ENCODE measurements around the gene CRACR2A. TPM values are rescaled to one million over a fixed set of nuclear protein-coding genes. Genes with fewer than 3 reads are reported as not detected.

CRACR2A gene
- total RNA-seq, 1 experiment from 2014 or later, result 0.92 TPM

DNA sequence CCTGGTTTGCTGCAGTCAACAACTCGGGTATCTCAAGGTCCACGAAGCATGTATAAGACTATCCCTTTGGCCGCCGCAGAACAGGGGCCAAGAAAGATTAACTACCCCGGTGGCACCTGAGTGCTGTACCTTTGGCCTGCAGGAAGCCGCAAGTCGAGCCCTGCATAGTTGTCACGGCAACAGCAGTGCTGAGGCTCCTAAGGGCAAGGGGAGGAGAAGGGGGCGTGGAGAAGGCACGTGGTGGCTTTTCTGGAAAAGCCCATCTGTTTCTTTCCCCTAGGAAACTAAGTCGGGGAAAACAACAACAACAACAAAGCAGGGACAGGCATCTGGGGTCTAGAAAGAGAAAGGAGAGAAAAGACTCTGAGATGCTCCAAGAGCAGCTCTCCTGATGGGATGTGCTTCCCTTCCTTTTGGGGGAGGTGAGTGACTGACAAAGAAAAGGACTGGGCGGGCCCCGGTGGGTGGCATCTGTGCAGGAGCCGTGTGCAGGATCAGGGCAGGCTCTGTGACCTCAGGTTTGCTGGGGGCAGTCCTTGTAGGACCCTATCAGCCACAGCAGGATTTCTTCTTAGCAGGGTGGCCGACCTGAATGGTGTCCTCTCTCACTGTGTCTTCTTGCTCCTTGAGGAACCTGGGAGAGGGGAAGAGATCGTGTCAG, 138.0 kb downstream of the CRACR2A start:
- in situ Hi-C loops (cut with HindIII; ENCODE audit: low pct_unique_long_range_greater_than_20kb, low sequenced_read_pairs) (no loop called here), intact Hi-C loops (cut with micrococcal nuclease; ENCODE audit: unreplicated experiment) (no loop called here)
- Histone ChIP-seq H3K27me3 (ENCODE audit: control insufficient read depth, insufficient read depth, low read length) (no peaks in the 10 kb centered on the region), H3K9me3 (ENCODE audit: control insufficient read depth, insufficient read depth, low read depth, low read length) (no peaks in the 10 kb centered on the region), H3K27ac (ENCODE audit: low read length) (no peak overlapping the region), H3K36me3 (ENCODE audit: control insufficient read depth, insufficient read depth, low read length) (no peaks in the 10 kb centered on the region), H3K4me1 (ENCODE audit: control insufficient read depth, insufficient read depth, low read length) (no peaks in the 10 kb centered on the region), H3K4me3 (ENCODE audit: low read depth in 2 of 2, low read length in 2 of 2) (no peak overlapping the region)
- DNase-seq (ENCODE audit: low read depth, low spot score) (no peak), ATAC-seq (no peak)
- ChIA-PET POLR2A (no interaction called here), CTCF (no interaction called here)
- TF ChIP-seq TCF7L2 (IDR thresholded peaks at IDR 0.05; ENCODE audit: low read depth, low read length) (no peak), SIN3A (IDR thresholded peaks at IDR 0.05; ENCODE audit: borderline replicate concordance, insufficient read depth, low read depth, low read length) (no peak), POLR2AphosphoS5 (IDR thresholded peaks at IDR 0.05; ENCODE audit: low read depth, low read length) (no peak)
- TF ChIP-seq, protein P1, sequence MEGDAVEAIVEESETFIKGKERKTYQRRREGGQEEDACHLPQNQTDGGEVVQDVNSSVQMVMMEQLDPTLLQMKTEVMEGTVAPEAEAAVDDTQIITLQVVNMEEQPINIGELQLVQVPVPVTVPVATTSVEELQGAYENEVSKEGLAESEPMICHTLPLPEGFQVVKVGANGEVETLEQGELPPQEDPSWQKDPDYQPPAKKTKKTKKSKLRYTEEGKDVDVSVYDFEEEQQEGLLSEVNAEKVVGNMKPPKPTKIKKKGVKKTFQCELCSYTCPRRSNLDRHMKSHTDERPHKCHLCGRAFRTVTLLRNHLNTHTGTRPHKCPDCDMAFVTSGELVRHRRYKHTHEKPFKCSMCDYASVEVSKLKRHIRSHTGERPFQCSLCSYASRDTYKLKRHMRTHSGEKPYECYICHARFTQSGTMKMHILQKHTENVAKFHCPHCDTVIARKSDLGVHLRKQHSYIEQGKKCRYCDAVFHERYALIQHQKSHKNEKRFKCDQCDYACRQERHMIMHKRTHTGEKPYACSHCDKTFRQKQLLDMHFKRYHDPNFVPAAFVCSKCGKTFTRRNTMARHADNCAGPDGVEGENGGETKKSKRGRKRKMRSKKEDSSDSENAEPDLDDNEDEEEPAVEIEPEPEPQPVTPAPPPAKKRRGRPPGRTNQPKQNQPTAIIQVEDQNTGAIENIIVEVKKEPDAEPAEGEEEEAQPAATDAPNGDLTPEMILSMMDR (IDR thresholded peaks at IDR 0.05), result no peak
- TF ChIP-seq, protein P2, sequence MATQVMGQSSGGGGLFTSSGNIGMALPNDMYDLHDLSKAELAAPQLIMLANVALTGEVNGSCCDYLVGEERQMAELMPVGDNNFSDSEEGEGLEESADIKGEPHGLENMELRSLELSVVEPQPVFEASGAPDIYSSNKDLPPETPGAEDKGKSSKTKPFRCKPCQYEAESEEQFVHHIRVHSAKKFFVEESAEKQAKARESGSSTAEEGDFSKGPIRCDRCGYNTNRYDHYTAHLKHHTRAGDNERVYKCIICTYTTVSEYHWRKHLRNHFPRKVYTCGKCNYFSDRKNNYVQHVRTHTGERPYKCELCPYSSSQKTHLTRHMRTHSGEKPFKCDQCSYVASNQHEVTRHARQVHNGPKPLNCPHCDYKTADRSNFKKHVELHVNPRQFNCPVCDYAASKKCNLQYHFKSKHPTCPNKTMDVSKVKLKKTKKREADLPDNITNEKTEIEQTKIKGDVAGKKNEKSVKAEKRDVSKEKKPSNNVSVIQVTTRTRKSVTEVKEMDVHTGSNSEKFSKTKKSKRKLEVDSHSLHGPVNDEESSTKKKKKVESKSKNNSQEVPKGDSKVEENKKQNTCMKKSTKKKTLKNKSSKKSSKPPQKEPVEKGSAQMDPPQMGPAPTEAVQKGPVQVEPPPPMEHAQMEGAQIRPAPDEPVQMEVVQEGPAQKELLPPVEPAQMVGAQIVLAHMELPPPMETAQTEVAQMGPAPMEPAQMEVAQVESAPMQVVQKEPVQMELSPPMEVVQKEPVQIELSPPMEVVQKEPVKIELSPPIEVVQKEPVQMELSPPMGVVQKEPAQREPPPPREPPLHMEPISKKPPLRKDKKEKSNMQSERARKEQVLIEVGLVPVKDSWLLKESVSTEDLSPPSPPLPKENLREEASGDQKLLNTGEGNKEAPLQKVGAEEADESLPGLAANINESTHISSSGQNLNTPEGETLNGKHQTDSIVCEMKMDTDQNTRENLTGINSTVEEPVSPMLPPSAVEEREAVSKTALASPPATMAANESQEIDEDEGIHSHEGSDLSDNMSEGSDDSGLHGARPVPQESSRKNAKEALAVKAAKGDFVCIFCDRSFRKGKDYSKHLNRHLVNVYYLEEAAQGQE (IDR thresholded peaks at IDR 0.05; ENCODE audit: insufficient read depth in 1 of 2, low read depth in 2 of 2, low read length in 1 of 2), result no peak
- no TSS peak for BruUV-seq (replicated peaks)

DNA sequence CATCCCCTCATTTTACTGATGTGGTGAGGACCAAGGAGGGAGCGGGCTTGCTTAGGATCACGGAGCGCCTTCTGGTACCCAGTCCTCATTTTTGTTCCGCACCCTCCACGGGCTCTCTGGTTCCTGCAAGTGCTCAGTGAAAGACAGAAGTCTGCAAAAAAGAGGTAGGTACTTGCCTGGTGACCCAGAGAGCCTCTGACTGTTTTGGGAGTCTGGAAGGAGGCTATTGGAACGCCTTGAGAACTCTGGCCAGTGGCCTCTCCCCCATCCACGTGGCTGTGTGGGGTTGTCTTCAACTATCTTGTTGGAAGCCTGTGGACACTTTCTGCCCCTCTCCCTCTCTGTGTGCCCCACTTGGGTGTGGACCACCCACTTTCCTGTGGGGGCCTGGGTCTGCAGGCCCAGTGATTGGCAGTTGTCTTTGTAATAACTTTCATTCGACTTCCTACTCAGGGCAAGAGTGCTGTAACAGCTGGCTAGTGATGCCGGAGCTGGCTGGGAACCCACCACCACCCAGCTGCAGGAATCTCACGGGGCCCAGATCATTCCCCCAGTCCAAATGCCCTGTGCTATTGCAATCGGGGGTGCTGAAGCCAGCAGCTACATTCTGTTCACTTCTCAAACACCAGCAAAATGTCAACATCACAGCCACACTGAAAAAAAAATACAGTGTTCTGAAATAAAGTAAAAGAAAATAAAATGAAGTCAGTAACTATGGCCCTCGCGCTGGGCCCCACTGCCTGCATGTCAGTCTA, 139.1 kb downstream of the CRACR2A start:
- intact Hi-C loops (cut with micrococcal nuclease; ENCODE audit: unreplicated experiment) (no loop called here), in situ Hi-C loops (cut with HindIII; ENCODE audit: low pct_unique_long_range_greater_than_20kb, low sequenced_read_pairs) (no loop called here)
- no peaks in the 10 kb centered on the region for H3K27me3 ChIP-seq (ENCODE audit: control insufficient read depth, insufficient read depth, low read length)
- ChIA-PET CTCF (no interaction called here), POLR2A (no interaction called here)
- H3K36me3 ChIP-seq (ENCODE audit: control insufficient read depth, insufficient read depth, low read length), result no peaks in the 10 kb centered on the region
- H3K27ac ChIP-seq (ENCODE audit: low read length), result no peak overlapping the region
- ATAC-seq (no peak), DNase-seq (ENCODE audit: low read depth, low spot score) (no peak)
- H3K9me3 ChIP-seq (ENCODE audit: control insufficient read depth, insufficient read depth, low read depth, low read length), result no peaks in the 10 kb centered on the region
- no peak for TF ChIP-seq POLR2AphosphoS5 (IDR thresholded peaks at IDR 0.05; ENCODE audit: low read depth, low read length)
- no peak for TF ChIP-seq TCF7L2 (IDR thresholded peaks at IDR 0.05; ENCODE audit: low read depth, low read length)
- TF ChIP-seq, protein P1 (IDR thresholded peaks at IDR 0.05), result no peak
- TF ChIP-seq, protein P2 (IDR thresholded peaks at IDR 0.05; ENCODE audit: insufficient read depth in 1 of 2, low read depth in 2 of 2, low read length in 1 of 2), result no peak
- TF ChIP-seq SIN3A (IDR thresholded peaks at IDR 0.05; ENCODE audit: borderline replicate concordance, insufficient read depth, low read depth, low read length), result no peak
- no peak overlapping the region for H3K4me3 ChIP-seq (ENCODE audit: low read depth in 2 of 2, low read length in 2 of 2)
- no peaks in the 10 kb centered on the region for H3K4me1 ChIP-seq (ENCODE audit: control insufficient read depth, insufficient read depth, low read length)
- no TSS peak for BruUV-seq (replicated peaks)

Measured in Panc1 (cell line).